Uterus (tissue), 2 donors: ENCODE measurements around the gene IRF2BP1.

Source experiments
- POLR2A ChIP-seq, 2 donors: fragments of 450-650 bp; IDR thresholded peaks; one replicate each; pipeline ENCODE4 v1.6.1; 2016; ENCODE audit warnings: antibody characterized with exemption in 2 of 2, mild to moderate bottlenecking in 1 of 2, moderate library complexity in 1 of 2
- TF ChIP-seq, protein P1 (sequence below), 4 experiments: fragments of 200-600 bp in 2 of 4; fragments of 450-650 bp in 2 of 4; sonication (generic) in 2 of 4; IDR thresholded peaks; one replicate each; pipeline ENCODE4 v1.5.1; 2016 to 2019; ENCODE audit warnings: antibody characterized with exemption in 4 of 4, mild to moderate bottlenecking in 2 of 4, moderate library complexity in 1 of 4

DNA sequence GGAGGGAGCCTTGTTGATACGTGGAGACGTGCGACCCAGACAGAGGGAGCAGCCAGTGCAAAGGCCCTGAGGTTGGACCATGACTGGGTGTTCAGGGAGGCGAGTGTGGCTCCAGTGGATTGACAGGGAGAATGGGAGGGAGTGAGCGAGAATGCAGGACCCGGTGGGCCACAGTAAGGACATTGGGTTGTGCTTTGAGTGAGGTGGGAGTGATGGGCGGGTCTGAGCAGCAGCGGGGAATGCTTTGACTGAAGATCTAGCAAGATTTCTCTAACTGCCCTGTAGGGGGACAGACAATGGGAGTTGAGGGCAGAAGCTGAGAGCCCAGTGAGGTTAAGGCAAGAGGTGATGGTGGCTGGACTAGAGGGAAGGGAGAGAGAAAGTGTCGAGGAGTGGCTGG is 36.3 kb upstream of the IRF2BP1 start:
- no peak for TF ChIP-seq POLR2A (IDR thresholded peaks at IDR 0.05)
- TF ChIP-seq, protein P1, sequence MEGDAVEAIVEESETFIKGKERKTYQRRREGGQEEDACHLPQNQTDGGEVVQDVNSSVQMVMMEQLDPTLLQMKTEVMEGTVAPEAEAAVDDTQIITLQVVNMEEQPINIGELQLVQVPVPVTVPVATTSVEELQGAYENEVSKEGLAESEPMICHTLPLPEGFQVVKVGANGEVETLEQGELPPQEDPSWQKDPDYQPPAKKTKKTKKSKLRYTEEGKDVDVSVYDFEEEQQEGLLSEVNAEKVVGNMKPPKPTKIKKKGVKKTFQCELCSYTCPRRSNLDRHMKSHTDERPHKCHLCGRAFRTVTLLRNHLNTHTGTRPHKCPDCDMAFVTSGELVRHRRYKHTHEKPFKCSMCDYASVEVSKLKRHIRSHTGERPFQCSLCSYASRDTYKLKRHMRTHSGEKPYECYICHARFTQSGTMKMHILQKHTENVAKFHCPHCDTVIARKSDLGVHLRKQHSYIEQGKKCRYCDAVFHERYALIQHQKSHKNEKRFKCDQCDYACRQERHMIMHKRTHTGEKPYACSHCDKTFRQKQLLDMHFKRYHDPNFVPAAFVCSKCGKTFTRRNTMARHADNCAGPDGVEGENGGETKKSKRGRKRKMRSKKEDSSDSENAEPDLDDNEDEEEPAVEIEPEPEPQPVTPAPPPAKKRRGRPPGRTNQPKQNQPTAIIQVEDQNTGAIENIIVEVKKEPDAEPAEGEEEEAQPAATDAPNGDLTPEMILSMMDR (IDR thresholded peaks at IDR 0.05): no peak
